ENCODE measurements around the gene HCN3.
"Not testable (repeated sequence)": the region's sequence is repeated elsewhere in the genome, so short reads cannot be mapped to it uniquely, and the experiment has no call there.

HCN3 gene

GRCh38 chr1:155277070-155277901 lies at the start of gene HCN3:
HCN3 (plus strand) TSS chr1:155277463; CDS start chr1:155277591, 128 bp downstream.
- peak; percentile 93 to 95 for DNase-seq (ENCODE audit: low read depth in 2 of 2)

GRCh38 chr1:155228096-155228427 lies 49.2 kb upstream of the HCN3 start:
- no peak for DNase-seq (ENCODE audit: low read depth in 2 of 2)

- DNase-seq (ENCODE audit: low read depth in 2 of 2) = not testable (repeated sequence)
These were observed 46.0 kb upstream of the HCN3 start for GRCh38 chr1:155231302-155231701.

- DNase-seq (ENCODE audit: low read depth in 2 of 2) = not testable (repeated sequence)
These were observed 45.0 kb upstream of the HCN3 start for GRCh38 chr1:155232001-155232978.

- DNase-seq (ENCODE audit: low read depth in 2 of 2) = not testable (repeated sequence)
These were observed 43.8 kb upstream of the HCN3 start for GRCh38 chr1:155233502-155233901.

GRCh38 chr1:155235375-155235774 lies 41.9 kb upstream of the HCN3 start:
- DNase-seq (ENCODE audit: low read depth in 2 of 2) = not testable (repeated sequence)

- DNase-seq (ENCODE audit: low read depth in 2 of 2) = no peak
These were observed 40.8 kb upstream of the HCN3 start for GRCh38 chr1:155236451-155236850.

- peak; percentile 17 to 48 for DNase-seq (ENCODE audit: low read depth in 2 of 2)
These were observed 36.1 kb upstream of the HCN3 start for GRCh38 chr1:155241069-155241679.

- DNase-seq (ENCODE audit: low read depth in 2 of 2) = no peak
These were observed 35.4 kb upstream of the HCN3 start for GRCh38 chr1:155241841-155242264.

- no peak for DNase-seq (ENCODE audit: low read depth in 2 of 2)
These were observed 34.4 kb upstream of the HCN3 start for GRCh38 chr1:155242805-155243358.

GRCh38 chr1:155244368-155245162 lies 32.7 kb upstream of the HCN3 start:
- peak; percentile 73 to 77 for DNase-seq (ENCODE audit: low read depth in 2 of 2)

GRCh38 chr1:155245163-155245524 lies 32.1 kb upstream of the HCN3 start:
- DNase-seq (ENCODE audit: low read depth in 2 of 2) = no peak

GRCh38 chr1:155246796-155247195 lies 30.5 kb upstream of the HCN3 start:
- DNase-seq (ENCODE audit: low read depth in 2 of 2) = not testable (repeated sequence)

GRCh38 chr1:155247667-155248553 lies 29.4 kb upstream of the HCN3 start:
- no peak for DNase-seq (ENCODE audit: low read depth in 2 of 2)

- DNase-seq (ENCODE audit: low read depth in 2 of 2) = no peak
These were observed 27.0 kb upstream of the HCN3 start for GRCh38 chr1:155250246-155250632.

- DNase-seq (ENCODE audit: low read depth in 2 of 2) = peak; percentile 96 to 99
These were observed 26.4 kb upstream of the HCN3 start for GRCh38 chr1:155250633-155251449.

- DNase-seq (ENCODE audit: low read depth in 2 of 2) = no peak
These were observed 25.7 kb upstream of the HCN3 start for GRCh38 chr1:155251566-155251965.

- DNase-seq (ENCODE audit: low read depth in 2 of 2) = no peak
These were observed 24.1 kb upstream of the HCN3 start for GRCh38 chr1:155253208-155253607.

GRCh38 chr1:155253797-155254196 lies 23.5 kb upstream of the HCN3 start:
- no peak for DNase-seq (ENCODE audit: low read depth in 2 of 2)

Measured in stimulated activated CD4-positive, alpha-beta T cell treated with anti-CD3 and anti-CD28 coated beads, Interleukin-1b, Interleukin-23, amount 100 ng/mL, for 4 hours (primary cell).